AG09319 (cell line): Measurements from ENCODE around the gene TAF4.

Experiments
- DNase-seq: peaks from one replicate; pipeline ENCODE4 v3.0.0-alpha.2; 2010; ENCODE audit warnings: low read depth; ENCODE audit errors: extremely low read depth
- CTCF ChIP-seq: IDR thresholded peaks from 2 replicates; pipeline ENCODE4 v1.5.1; 2011; ENCODE audit warnings: low read depth, mild to moderate bottlenecking, inconsistent platforms, low read length, moderate library complexity

TAF4 gene

GRCh38 chr20:61932199-61932592 is 133.5 kb downstream of the TAF4 start:
- no peak for TF ChIP-seq CTCF
- no peak for DNase-seq

GRCh38 chr20:61931476-61932198 is 134.0 kb downstream of the TAF4 start:
- no peak for DNase-seq
- no peak for TF ChIP-seq CTCF

- no peak for TF ChIP-seq CTCF
- no peak for DNase-seq
Measured at GRCh38 chr20:61930776-61931475, 134.8 kb downstream of the TAF4 start.

- no peak for TF ChIP-seq CTCF
Measured at GRCh38 chr20:61929971-61930666, 135.6 kb downstream of the TAF4 start.

GRCh38 chr20:61929561-61929960 is 136.1 kb downstream of the TAF4 start:
- DNase-seq: no peak
- TF ChIP-seq CTCF: no peak

More at GRCh38 chr20:61929971-61930666, 135.6 kb downstream of the TAF4 start:
- DNase-seq: no peak

GRCh38 chr20:61927826-61928541 is 137.7 kb downstream of the TAF4 start:
- no peak for TF ChIP-seq CTCF
- DNase-seq: no peak
